GM23338 (cell line): ENCODE data around the gene TSPAN5. TPM values are rescaled to one million over a fixed set of nuclear protein-coding genes. Genes with fewer than 3 reads are reported as not detected.

Experiments
- ATAC-seq: fragments of 200-7000 bp; cut with Tn5 transposase; 3 replicates; pipeline ENCODE4 v1.9.1; 2020
- DNase-seq: peaks from one replicate; pipeline ENCODE4 v3.0.0-alpha.2; 2015; ENCODE audit warnings: low spot score
- H2AFZ ChIP-seq: fragments of 200-600 bp; sonication (generic); 2 replicates; pipeline ENCODE4 v1.8.0; 2016; ENCODE audit warnings: antibody characterized with exemption, mild to moderate bottlenecking, moderate library complexity
- H3F3A ChIP-seq: fragments of 200-600 bp; sonication (generic); replicated peaks from 2 replicates; pipeline ENCODE4 v1.8.0; 2017; ENCODE audit warnings: antibody characterized with exemption, mixed run types, low read depth
- H3K27ac ChIP-seq: fragments of 200-600 bp; sonication (generic); 2 replicates; pipeline ENCODE4 v1.6.1; 2016; ENCODE audit warnings: low read depth
- H3K27me3 ChIP-seq: fragments of 200-600 bp; sonication (generic); 2 replicates; pipeline ENCODE4 v1.8.0; 2016; ENCODE audit warnings: mild to moderate bottlenecking, mixed run types, moderate library complexity; ENCODE audit not compliant: insufficient read depth
- H3K36me3 ChIP-seq: fragments of 200-600 bp; sonication (generic); 2 replicates; pipeline ENCODE4 v1.8.0; 2016; ENCODE audit warnings: mild to moderate bottlenecking; ENCODE audit not compliant: insufficient read depth
- H3K4me1 ChIP-seq: fragments of 200-600 bp; sonication (generic); 2 replicates; pipeline ENCODE4 v1.8.0; 2016; ENCODE audit warnings: mild to moderate bottlenecking, moderate library complexity; ENCODE audit not compliant: insufficient read depth
- H3K4me2 ChIP-seq: fragments of 200-600 bp; sonication (generic); 2 replicates; pipeline ENCODE4 v1.7.1; 2017; ENCODE audit warnings: mixed run types
- H3K4me3 ChIP-seq: fragments of 200-600 bp; sonication (generic); 2 replicates; pipeline ENCODE4 v1.6.1; 2016; ENCODE audit warnings: mixed run types
- H3K79me2 ChIP-seq: fragments of 200-600 bp; sonication (generic); replicated peaks from 2 replicates; pipeline ENCODE4 v1.8.0; 2017; ENCODE audit warnings: mild to moderate bottlenecking; ENCODE audit not compliant: insufficient read depth
- H3K9me2 ChIP-seq: fragments of 200-600 bp; sonication (generic); 2 replicates; pipeline ENCODE4 v1.8.0; 2017; ENCODE audit not compliant: insufficient read depth
- H4K20me1 ChIP-seq: fragments of 200-600 bp; sonication (generic); replicated peaks from 2 replicates; pipeline ENCODE4 v1.8.0; 2017; ENCODE audit warnings: mild to moderate bottlenecking; ENCODE audit not compliant: insufficient read depth
- H3K27ac Mint-ChIP-seq: 2 replicates; pipeline ENCODE4 v1.8.0; 2020; ENCODE audit warnings: inconsistent platforms, mild to moderate bottlenecking, moderate library complexity, mixed read lengths
- H3K27me3 Mint-ChIP-seq: 3 replicates; pipeline ENCODE4 v1.8.0; 2022; ENCODE audit warnings: low read depth, mild to moderate bottlenecking, moderate library complexity, mixed read lengths, inconsistent platforms; ENCODE audit not compliant: insufficient read depth, poor library complexity
- H3K36me3 Mint-ChIP-seq: 3 replicates; pipeline ENCODE4 v1.8.0; 2021; ENCODE audit warnings: low read depth, mild to moderate bottlenecking, inconsistent platforms, moderate library complexity, mixed read lengths
- H3K4me1 Mint-ChIP-seq: 3 replicates; pipeline ENCODE4 v1.8.0; 2020; ENCODE audit warnings: mild to moderate bottlenecking, inconsistent platforms, mixed read lengths
- H3K4me3 Mint-ChIP-seq: 3 replicates; pipeline ENCODE4 v1.8.0; 2021; ENCODE audit warnings: moderate library complexity, mild to moderate bottlenecking, inconsistent platforms, mixed read lengths
- H3K9me3 Mint-ChIP-seq: 3 replicates; pipeline ENCODE4 v1.8.0; 2020; ENCODE audit warnings: moderate library complexity, mild to moderate bottlenecking, inconsistent platforms, mixed read lengths
- CREB1 ChIP-seq: fragments of 250-450 bp; sonication (Bioruptor Pico); IDR thresholded peaks from 2 replicates; pipeline ENCODE4 v1.5.0; 2020; ENCODE audit warnings: low read depth, mild to moderate bottlenecking, moderate library complexity
- CTCF ChIP-seq, 2 experiments: fragments of 200-600 bp in 1 of 2; sonication (generic) in 1 of 2; conservative IDR thresholded peaks; 2 replicates each; pipeline versions ENCODE4 v1.5.1 to v1.6.1; 2016 to 2017; ENCODE audit warnings: antibody characterized with exemption in 2 of 2, low read depth in 2 of 2, mild to moderate bottlenecking in 2 of 2, moderate library complexity in 1 of 2
- ETS1 ChIP-seq: IDR thresholded peaks from 2 replicates; pipeline ENCODE4 v1.6.1; 2016; ENCODE audit warnings: antibody characterized with exemption
- EZH2 ChIP-seq: fragments of 200-600 bp; sonication (generic); IDR thresholded peaks from one replicate; pipeline ENCODE4 v1.8.0; 2017; ENCODE audit warnings: antibody characterized with exemption, mild to moderate bottlenecking, low read depth; ENCODE audit not compliant: unreplicated experiment
- EZH2phosphoT487 ChIP-seq: fragments of 200-600 bp; sonication (generic); IDR thresholded peaks from one replicate; pipeline ENCODE4 v1.8.1; 2018; ENCODE audit warnings: antibody characterized with exemption; ENCODE audit not compliant: unreplicated experiment
- JUNB ChIP-seq: IDR thresholded peaks from one replicate; pipeline ENCODE4 v1.6.1; 2016; ENCODE audit warnings: antibody characterized with exemption; ENCODE audit not compliant: unreplicated experiment
- NANOG ChIP-seq: IDR thresholded peaks from 2 replicates; pipeline ENCODE4 v1.6.1; 2016; ENCODE audit warnings: antibody characterized with exemption, borderline replicate concordance
- POLR2AphosphoS5 ChIP-seq: IDR thresholded peaks from 2 replicates; pipeline ENCODE4 v1.6.1; 2016; ENCODE audit warnings: antibody characterized with exemption, low read depth
- REST ChIP-seq: IDR thresholded peaks from one replicate; pipeline ENCODE4 v1.6.1; 2018; ENCODE audit warnings: antibody characterized with exemption; ENCODE audit not compliant: unreplicated experiment
- STAT1 ChIP-seq: IDR thresholded peaks from one replicate; pipeline ENCODE4 v1.6.1; 2016; ENCODE audit warnings: antibody characterized with exemption; ENCODE audit not compliant: unreplicated experiment
- ZNF114 ChIP-seq: fragments of 250-450 bp; sonication (Bioruptor Pico); IDR thresholded peaks from 2 replicates; pipeline ENCODE4 v1.5.0; 2020; ENCODE audit warnings: mild to moderate bottlenecking, moderate library complexity
- ZNF331 ChIP-seq: fragments of 250-450 bp; sonication (Bioruptor Pico); IDR thresholded peaks from 2 replicates; pipeline ENCODE4 v1.5.0; 2020; ENCODE audit warnings: low read depth, mild to moderate bottlenecking, moderate library complexity
- ZNF462 ChIP-seq: fragments of 250-450 bp; sonication (Bioruptor Pico); IDR thresholded peaks from 2 replicates; pipeline ENCODE4 v1.5.0; 2020; ENCODE audit warnings: mild to moderate bottlenecking, moderate library complexity
- polyA plus RNA-seq: library from polyadenylated mRNA; unstranded; fragments of >200 nt; fragmentation: Nextera tagmentation; extraction: Ambion mirVana; gene quantifications from 2 replicates; pipeline ENCODE4 v1.2.1, GENCODE V29; 2016
- total RNA-seq: library from RNA; depleted of rRNA; stranded (reverse); fragments of >200 nt; shearing (Covaris generic); gene quantifications from 2 replicates; pipeline ENCODE4 v1.2.3, GENCODE V29; 2014

The TSPAN5 gene
- total and polyA plus RNA-seq, 2 experiments from 2014 or later, result 18.6 to 21.5 TPM

- H3K79me2 ChIP-seq, result peaks cover 92% of the 10 kb centered on the region
- H3K4me3 ChIP-seq, result no peak overlapping the region
- no peaks in the 10 kb centered on the region for H4K20me1 ChIP-seq
- Mint-ChIP-seq H3K27me3 (peaks cover 6% of the 10 kb centered on the region), H3K9me3 (peaks cover 12% of the 10 kb centered on the region), H3K4me3 (no peak overlapping the region; the same call in 2 of the 3 replicates), H3K4me1 (peaks cover 29% of the 10 kb centered on the region), H3K27ac (no peak overlapping the region), H3K36me3 (peaks cover 28% of the 10 kb centered on the region)
- H3F3A ChIP-seq, result peaks cover 6% of the 10 kb centered on the region; the same call in 1 of the 2 replicates
- no peak for ATAC-seq
- H3K27ac ChIP-seq, result no peak overlapping the region
- no peaks in the 10 kb centered on the region; the same call in 1 of the 2 replicates for H3K36me3 ChIP-seq
- no peak overlapping the region for H2AFZ ChIP-seq
- TF ChIP-seq JUNB (no peak), ZNF462 (CRISPR knock-in tag) (no peak), POLR2AphosphoS5 (no peak), ETS1 (no peak), ZNF114 (CRISPR knock-in tag) (no peak), CTCF (conservative IDR thresholded peaks at IDR 0.05; ENCODE audit: low read depth in 2 of 2) (no peak), REST (no peak), NANOG (no peak), EZH2phosphoT487 (no peak), ZNF331 (CRISPR knock-in tag) (no peak), STAT1 (no peak), CREB1 (CRISPR knock-in tag) (no peak), EZH2 (no peak)
- peaks cover 24% of the 10 kb centered on the region for H3K27me3 ChIP-seq
- no peak overlapping the region for H3K4me2 ChIP-seq
- H3K4me1 ChIP-seq, result peaks cover 25% of the 10 kb centered on the region
- no peaks in the 10 kb centered on the region for H3K9me2 ChIP-seq
- DNase-seq, result no peak
Observed at GRCh38 chr4:98652996-98653395, 5.4 kb downstream of the TSPAN5 start.
